MM.1S (cell line): ENCODE data around the gene G6PD.

Source experiments
- CTCF ChIP-seq: fragments of 300-600 bp; sonication (generic); IDR thresholded peaks from 2 replicates; pipeline ENCODE4 v1.5.1; 2016; ENCODE audit warnings: antibody characterized with exemption, low read length, mixed read lengths
- EZH2phosphoT487 ChIP-seq: fragments of 300-600 bp; sonication (generic); IDR thresholded peaks from 2 replicates; pipeline ENCODE4 v1.6.1; 2018; ENCODE audit warnings: antibody characterized with exemption, low read length

- TF ChIP-seq EZH2phosphoT487 (no peak), CTCF (no peak)
Observed at GRCh38 chrX:154508384-154508745, 38.3 kb downstream of the G6PD start.
